ENCODE results near the gene GBF1.
"Not testable (repeated sequence)": the region's sequence is repeated elsewhere in the genome, so short reads cannot be mapped to it uniquely, and the experiment has no call there.

Gene GBF1

GRCh38 chr10:102234888-102235597 lies 10.3 kb upstream of the GBF1 start:
- DNase-seq, result no peak

- no peak for DNase-seq
Measured at GRCh38 chr10:102235598-102235920, 9.8 kb upstream of the GBF1 start.

- DNase-seq, result no peak
Measured at GRCh38 chr10:102236006-102236405, 9.3 kb upstream of the GBF1 start.

- no peak for DNase-seq
Measured at GRCh38 chr10:102237711-102238252, 7.5 kb upstream of the GBF1 start.

GRCh38 chr10:102240467-102241031 lies 4.8 kb upstream of the GBF1 start:
- DNase-seq, result no peak

GRCh38 chr10:102241032-102241443 lies 4.3 kb upstream of the GBF1 start:
- DNase-seq, result no peak

GRCh38 chr10:102241444-102242117 lies 3.8 kb upstream of the GBF1 start, which contains the start of gene PITX3:
PITX3 (minus strand) TSS chr10:102241512; CDS start chr10:102232080, 9,432 bp downstream.
- DNase-seq, result peak; percentile 61

- no peak for DNase-seq
Measured at GRCh38 chr10:102242118-102242485, 3.2 kb upstream of the GBF1 start.

GRCh38 chr10:102243309-102243708 lies 2.0 kb upstream of the GBF1 start:
- DNase-seq, result no peak

- DNase-seq, result no peak
Measured at GRCh38 chr10:102245932-102246251, 560 bp downstream of the GBF1 start.

GRCh38 chr10:102246261-102246660 lies 929 bp downstream of the GBF1 start:
- no peak for DNase-seq

- no peak for DNase-seq
Measured at GRCh38 chr10:102247734-102248133, 2.4 kb downstream of the GBF1 start.

GRCh38 chr10:102252508-102252907 lies 7.2 kb downstream of the GBF1 start:
- DNase-seq, result not testable (repeated sequence)

GRCh38 chr10:102254426-102254825 lies 9.1 kb downstream of the GBF1 start:
- no peak for DNase-seq

- no peak for DNase-seq
Measured at GRCh38 chr10:102255404-102255803, 10.1 kb downstream of the GBF1 start.

GRCh38 chr10:102261196-102261595 lies 15.9 kb downstream of the GBF1 start:
- DNase-seq, result no peak

GRCh38 chr10:102261842-102262241 lies 16.5 kb downstream of the GBF1 start:
- no peak for DNase-seq

GRCh38 chr10:102262744-102263370 lies 17.5 kb downstream of the GBF1 start:
- DNase-seq, result no peak

GRCh38 chr10:102264371-102264770 lies 19.0 kb downstream of the GBF1 start:
- DNase-seq, result no peak

GRCh38 chr10:102266670-102267069 lies 21.3 kb downstream of the GBF1 start:
- no peak for DNase-seq

- no peak for DNase-seq
Measured at GRCh38 chr10:102267748-102268147, 22.4 kb downstream of the GBF1 start.

GRCh38 chr10:102268375-102268888 lies 23.1 kb downstream of the GBF1 start:
- DNase-seq, result no peak

- DNase-seq, result no peak
Measured at GRCh38 chr10:102269017-102269416, 23.7 kb downstream of the GBF1 start.

- no peak for DNase-seq
Measured at GRCh38 chr10:102274062-102274461, 28.7 kb downstream of the GBF1 start.
